HepG2 (cell line): ENCODE data around the gene SLC39A2. TPM values are rescaled to one million over a fixed set of nuclear protein-coding genes. Genes with fewer than 3 reads are reported as not detected.

Experiments used
- ATF7 ChIP-seq, 2 experiments: fragments of 450-650 bp in 1 of 2; sonication (generic) in 1 of 2; formaldehyde crosslinking in 1 of 2; IDR thresholded peaks; 2 replicates each; pipeline versions ENCODE4 v1.4.0 to v1.6.1; 2016 to 2020; ENCODE audit warnings: antibody characterized with exemption in 1 of 2, mild to moderate bottlenecking in 1 of 2, missing genetic modification reagents in 1 of 2
- EEA1 ChIP-seq: sonication (generic); formaldehyde crosslinking; IDR thresholded peaks from 2 replicates; pipeline ENCODE4 v1.5.1; 2020; ENCODE audit warnings: mild to moderate bottlenecking, missing genetic modification reagents, borderline replicate concordance
- ELF4 ChIP-seq: sonication (generic); formaldehyde crosslinking; IDR thresholded peaks from 2 replicates; pipeline ENCODE4 v1.5.0; 2020; ENCODE audit warnings: missing genetic modification reagents, mild to moderate bottlenecking, moderate library complexity, borderline replicate concordance
- NAIF1 ChIP-seq: sonication (generic); formaldehyde crosslinking; IDR thresholded peaks from 2 replicates; pipeline ENCODE4 v1.5.0; 2020; ENCODE audit warnings: mild to moderate bottlenecking, missing genetic modification reagents, borderline replicate concordance
- NCOR1 ChIP-seq: fragments of 200-600 bp; sonication (generic); IDR thresholded peaks from 2 replicates; pipeline ENCODE4 v1.7.0; 2017; ENCODE audit warnings: antibody characterized with exemption, low read length, borderline replicate concordance
- NR3C1 ChIP-seq: sonication (generic); formaldehyde crosslinking; IDR thresholded peaks from 2 replicates; pipeline ENCODE4 v1.4.0; 2020; ENCODE audit warnings: missing genetic modification reagents
- NRL ChIP-seq: sonication (generic); formaldehyde crosslinking; IDR thresholded peaks from 2 replicates; pipeline ENCODE4 v1.5.0; 2020; ENCODE audit warnings: missing genetic modification reagents, mild to moderate bottlenecking, moderate library complexity, borderline replicate concordance
- PCBP2 ChIP-seq: fragments of 200-400 bp; formaldehyde crosslinking; optimal IDR thresholded peaks from 2 replicates; pipeline ENCODE3; 2018; ENCODE audit warnings: low read length, low read depth; ENCODE audit not compliant: poor library complexity, severe bottlenecking
- SALL1 ChIP-seq: sonication (generic); formaldehyde crosslinking; IDR thresholded peaks from 2 replicates; pipeline ENCODE4 v1.8.0; 2022; ENCODE audit warnings: mild to moderate bottlenecking, missing genetic modification reagents
- SSRP1 ChIP-seq: IDR thresholded peaks from 2 replicates; pipeline ENCODE4 v1.6.1; 2016; ENCODE audit warnings: control low read depth
- THYN1 ChIP-seq: sonication (generic); formaldehyde crosslinking; IDR thresholded peaks from 2 replicates; pipeline ENCODE4 v1.8.1; 2023; ENCODE audit warnings: low read depth, mild to moderate bottlenecking, moderate library complexity, missing genetic modification reagents, borderline replicate concordance
- ZNF296 ChIP-seq: sonication (generic); formaldehyde crosslinking; conservative IDR thresholded peaks from 2 replicates; pipeline ENCODE4 v1.5.0; 2020; ENCODE audit warnings: mild to moderate bottlenecking, missing genetic modification reagents
- ZNF629 ChIP-seq: sonication (generic); formaldehyde crosslinking; conservative IDR thresholded peaks from 2 replicates; pipeline ENCODE4 v1.5.0; 2020; ENCODE audit warnings: missing genetic modification reagents
- ZNF841 ChIP-seq: sonication (generic); formaldehyde crosslinking; IDR thresholded peaks from 2 replicates; pipeline ENCODE4 v1.8.1; 2023; ENCODE audit warnings: missing genetic modification reagents, borderline replicate concordance
- ZNF891 ChIP-seq: sonication (generic); formaldehyde crosslinking; IDR thresholded peaks from 2 replicates; pipeline ENCODE4 v1.5.0; 2020; ENCODE audit warnings: mild to moderate bottlenecking, missing genetic modification reagents
- ZSCAN30 ChIP-seq: sonication (generic); formaldehyde crosslinking; IDR thresholded peaks from 2 replicates; pipeline ENCODE4 v1.5.0; 2020; ENCODE audit warnings: mild to moderate bottlenecking, missing genetic modification reagents
- polyA plus RNA-seq, 8 experiments: library from polyadenylated mRNA; depleted of rRNA in 3 of 8; stranded (reverse) in 7 of 8; unstranded in 1 of 8; fragments of >200 nt; fragmentation: Illumina TruSeq in 4 of 8; extraction: Trizol in 4 of 8; gene quantifications; 2 replicates each; pipeline versions ENCODE4 v1.2.1 to v1.2.3, GENCODE V29; 2011 to 2016; ENCODE audit warnings: low read depth in 4 of 8, missing spikeins in 1 of 8, mixed read lengths in 1 of 8; ENCODE audit not compliant: insufficient read depth in 1 of 8
- total RNA-seq, 5 experiments: library from RNA; depleted of rRNA; stranded (reverse); fragments of >200 nt; fragmentation: Illumina TruSeq; extraction: Trizol; gene quantifications; 2 replicates each; pipeline ENCODE4 v1.2.3, GENCODE V29; 2016; ENCODE audit warnings: low read depth in 1 of 5
- TF ChIP-seq, protein P1 (sequence below): sonication (generic); formaldehyde crosslinking; conservative IDR thresholded peaks from 2 replicates; pipeline ENCODE4 v1.8.1; 2023; ENCODE audit warnings: missing genetic modification reagents
- TF ChIP-seq, protein P2 (sequence below): sonication (generic); formaldehyde crosslinking; IDR thresholded peaks from 2 replicates; pipeline ENCODE4 v1.4.0; 2020; ENCODE audit warnings: missing genetic modification reagents
- TF ChIP-seq, protein P3 (sequence below): sonication (generic); formaldehyde crosslinking; IDR thresholded peaks from 2 replicates; pipeline ENCODE4 v1.4.0; 2020; ENCODE audit warnings: missing genetic modification reagents

SLC39A2 gene
- total and polyA plus RNA-seq, 2 of the 13 experiments (the other 11 are each of a cell fraction or from before 2014, with no cell fraction given), result 0.08 to 0.11 TPM

DNA sequence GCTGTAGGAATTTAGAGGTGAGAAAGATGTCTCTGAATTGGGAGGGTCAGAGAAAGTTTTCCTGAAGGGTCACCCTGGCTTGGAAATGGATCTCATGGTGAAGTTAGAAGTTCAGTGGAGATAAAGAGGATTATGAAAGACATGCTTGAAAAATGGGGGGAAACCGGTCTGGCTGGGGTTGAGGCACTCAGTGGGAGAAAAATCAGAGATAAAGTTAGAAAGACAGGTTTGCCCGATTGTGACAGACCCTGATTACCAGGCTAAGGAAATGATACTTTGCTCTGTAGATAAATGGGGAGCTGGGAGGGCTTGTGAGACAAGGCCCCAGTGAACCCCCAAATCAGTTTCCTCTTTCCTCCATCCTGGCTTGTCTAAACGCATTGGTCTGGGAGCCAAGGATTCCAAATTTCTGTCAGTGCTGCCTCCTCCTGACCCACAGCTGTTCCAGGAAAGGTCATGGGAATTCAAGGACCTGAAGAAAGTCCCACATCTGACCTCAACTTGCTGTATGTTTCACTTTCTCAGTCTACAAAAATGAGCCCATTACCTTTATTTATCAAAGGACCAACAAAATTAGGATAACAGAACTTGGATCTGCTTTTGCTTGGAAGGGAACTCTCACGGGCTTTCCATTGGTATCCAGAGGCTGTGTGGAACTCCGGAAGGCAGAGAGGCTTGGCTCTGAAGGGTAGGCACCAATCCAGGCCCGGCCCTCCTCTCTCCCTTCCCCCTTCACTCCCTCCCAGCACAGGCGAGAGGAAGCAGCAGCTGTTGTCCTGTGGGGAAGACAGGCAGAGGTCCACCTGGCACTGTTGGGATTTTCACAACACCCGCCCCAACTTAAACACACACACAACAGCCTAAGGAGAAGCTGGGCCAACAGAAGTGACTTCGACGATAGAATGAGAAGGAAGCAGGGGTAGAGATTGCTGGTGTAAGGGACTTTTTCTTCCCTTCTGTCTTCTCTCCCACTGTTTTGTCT, 39.6 kb downstream of the SLC39A2 start (continued):
- TF ChIP-seq SALL1 (CRISPR knock-in tag) (peak; percentile 82), ZNF841 (CRISPR knock-in tag) (no peak), ZNF891 (CRISPR knock-in tag) (no peak), NRL (CRISPR knock-in tag) (no peak), PCBP2 (no peak), ZSCAN30 (CRISPR knock-in tag) (no peak), EEA1 (no peak), THYN1 (CRISPR knock-in tag) (no peak), ELF4 (CRISPR knock-in tag) (no peak), NAIF1 (CRISPR knock-in tag) (no peak), ZNF629 (CRISPR knock-in tag) (no peak), ZNF296 (CRISPR knock-in tag) (no peak), SSRP1 (no peak), NCOR1 (no peak), NR3C1 (CRISPR knock-in tag) (no peak), ATF7 (IDR thresholded peaks at IDR 0.05) (no peak), ATF7 (CRISPR knock-in tag; IDR thresholded peaks at IDR 0.05) (no peak)
- TF ChIP-seq, protein P1, sequence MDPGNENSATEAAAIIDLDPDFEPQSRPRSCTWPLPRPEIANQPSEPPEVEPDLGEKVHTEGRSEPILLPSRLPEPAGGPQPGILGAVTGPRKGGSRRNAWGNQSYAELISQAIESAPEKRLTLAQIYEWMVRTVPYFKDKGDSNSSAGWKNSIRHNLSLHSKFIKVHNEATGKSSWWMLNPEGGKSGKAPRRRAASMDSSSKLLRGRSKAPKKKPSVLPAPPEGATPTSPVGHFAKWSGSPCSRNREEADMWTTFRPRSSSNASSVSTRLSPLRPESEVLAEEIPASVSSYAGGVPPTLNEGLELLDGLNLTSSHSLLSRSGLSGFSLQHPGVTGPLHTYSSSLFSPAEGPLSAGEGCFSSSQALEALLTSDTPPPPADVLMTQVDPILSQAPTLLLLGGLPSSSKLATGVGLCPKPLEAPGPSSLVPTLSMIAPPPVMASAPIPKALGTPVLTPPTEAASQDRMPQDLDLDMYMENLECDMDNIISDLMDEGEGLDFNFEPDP, result no peak
- TF ChIP-seq, protein P2, sequence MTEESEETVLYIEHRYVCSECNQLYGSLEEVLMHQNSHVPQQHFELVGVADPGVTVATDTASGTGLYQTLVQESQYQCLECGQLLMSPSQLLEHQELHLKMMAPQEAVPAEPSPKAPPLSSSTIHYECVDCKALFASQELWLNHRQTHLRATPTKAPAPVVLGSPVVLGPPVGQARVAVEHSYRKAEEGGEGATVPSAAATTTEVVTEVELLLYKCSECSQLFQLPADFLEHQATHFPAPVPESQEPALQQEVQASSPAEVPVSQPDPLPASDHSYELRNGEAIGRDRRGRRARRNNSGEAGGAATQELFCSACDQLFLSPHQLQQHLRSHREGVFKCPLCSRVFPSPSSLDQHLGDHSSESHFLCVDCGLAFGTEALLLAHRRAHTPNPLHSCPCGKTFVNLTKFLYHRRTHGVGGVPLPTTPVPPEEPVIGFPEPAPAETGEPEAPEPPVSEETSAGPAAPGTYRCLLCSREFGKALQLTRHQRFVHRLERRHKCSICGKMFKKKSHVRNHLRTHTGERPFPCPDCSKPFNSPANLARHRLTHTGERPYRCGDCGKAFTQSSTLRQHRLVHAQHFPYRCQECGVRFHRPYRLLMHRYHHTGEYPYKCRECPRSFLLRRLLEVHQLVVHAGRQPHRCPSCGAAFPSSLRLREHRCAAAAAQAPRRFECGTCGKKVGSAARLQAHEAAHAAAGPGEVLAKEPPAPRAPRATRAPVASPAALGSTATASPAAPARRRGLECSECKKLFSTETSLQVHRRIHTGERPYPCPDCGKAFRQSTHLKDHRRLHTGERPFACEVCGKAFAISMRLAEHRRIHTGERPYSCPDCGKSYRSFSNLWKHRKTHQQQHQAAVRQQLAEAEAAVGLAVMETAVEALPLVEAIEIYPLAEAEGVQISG (CRISPR knock-in tag), result peak; percentile 39; the same call in 1 of the 2 replicates
- TF ChIP-seq, protein P3, sequence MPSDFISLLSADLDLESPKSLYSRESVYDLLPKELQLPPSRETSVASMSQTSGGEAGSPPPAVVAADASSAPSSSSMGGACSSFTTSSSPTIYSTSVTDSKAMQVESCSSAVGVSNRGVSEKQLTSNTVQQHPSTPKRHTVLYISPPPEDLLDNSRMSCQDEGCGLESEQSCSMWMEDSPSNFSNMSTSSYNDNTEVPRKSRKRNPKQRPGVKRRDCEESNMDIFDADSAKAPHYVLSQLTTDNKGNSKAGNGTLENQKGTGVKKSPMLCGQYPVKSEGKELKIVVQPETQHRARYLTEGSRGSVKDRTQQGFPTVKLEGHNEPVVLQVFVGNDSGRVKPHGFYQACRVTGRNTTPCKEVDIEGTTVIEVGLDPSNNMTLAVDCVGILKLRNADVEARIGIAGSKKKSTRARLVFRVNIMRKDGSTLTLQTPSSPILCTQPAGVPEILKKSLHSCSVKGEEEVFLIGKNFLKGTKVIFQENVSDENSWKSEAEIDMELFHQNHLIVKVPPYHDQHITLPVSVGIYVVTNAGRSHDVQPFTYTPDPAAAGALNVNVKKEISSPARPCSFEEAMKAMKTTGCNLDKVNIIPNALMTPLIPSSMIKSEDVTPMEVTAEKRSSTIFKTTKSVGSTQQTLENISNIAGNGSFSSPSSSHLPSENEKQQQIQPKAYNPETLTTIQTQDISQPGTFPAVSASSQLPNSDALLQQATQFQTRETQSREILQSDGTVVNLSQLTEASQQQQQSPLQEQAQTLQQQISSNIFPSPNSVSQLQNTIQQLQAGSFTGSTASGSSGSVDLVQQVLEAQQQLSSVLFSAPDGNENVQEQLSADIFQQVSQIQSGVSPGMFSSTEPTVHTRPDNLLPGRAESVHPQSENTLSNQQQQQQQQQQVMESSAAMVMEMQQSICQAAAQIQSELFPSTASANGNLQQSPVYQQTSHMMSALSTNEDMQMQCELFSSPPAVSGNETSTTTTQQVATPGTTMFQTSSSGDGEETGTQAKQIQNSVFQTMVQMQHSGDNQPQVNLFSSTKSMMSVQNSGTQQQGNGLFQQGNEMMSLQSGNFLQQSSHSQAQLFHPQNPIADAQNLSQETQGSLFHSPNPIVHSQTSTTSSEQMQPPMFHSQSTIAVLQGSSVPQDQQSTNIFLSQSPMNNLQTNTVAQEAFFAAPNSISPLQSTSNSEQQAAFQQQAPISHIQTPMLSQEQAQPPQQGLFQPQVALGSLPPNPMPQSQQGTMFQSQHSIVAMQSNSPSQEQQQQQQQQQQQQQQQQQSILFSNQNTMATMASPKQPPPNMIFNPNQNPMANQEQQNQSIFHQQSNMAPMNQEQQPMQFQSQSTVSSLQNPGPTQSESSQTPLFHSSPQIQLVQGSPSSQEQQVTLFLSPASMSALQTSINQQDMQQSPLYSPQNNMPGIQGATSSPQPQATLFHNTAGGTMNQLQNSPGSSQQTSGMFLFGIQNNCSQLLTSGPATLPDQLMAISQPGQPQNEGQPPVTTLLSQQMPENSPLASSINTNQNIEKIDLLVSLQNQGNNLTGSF, result no peak
